RCC 7860 (cell line): ENCODE results near the gene SMC6.

Experiments used
- DNase-seq: peaks from one replicate; pipeline ENCODE4 v3.0.0-alpha.2; 2015; ENCODE audit warnings: low spot score
- FAIRE-seq: peaks from 2 replicates; lab custom pipeline; 2012; peaks lifted over from hg19 to GRCh38; lab: Jason Lieb, UNC

The SMC6 gene

DNA sequence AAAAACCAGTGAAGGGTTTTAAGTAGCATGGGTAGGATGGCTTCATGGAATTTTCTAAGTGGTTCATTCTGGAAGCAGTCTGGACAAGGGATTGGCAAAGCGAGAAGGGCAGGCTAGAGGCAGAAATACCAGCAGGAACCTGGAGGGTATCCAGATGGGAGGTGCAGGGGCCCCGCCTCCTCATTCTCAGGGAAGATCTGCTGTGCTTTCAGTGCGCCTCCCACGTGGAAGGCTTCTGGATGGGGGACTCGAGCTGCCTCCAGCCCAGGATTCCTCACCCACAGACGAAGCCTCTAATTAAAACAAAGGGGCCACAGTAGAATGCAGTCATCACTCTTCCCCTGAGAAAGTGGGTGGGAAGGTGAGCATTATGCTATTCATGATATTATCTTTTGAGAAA, 133.3 kb downstream of the SMC6 start:
- no peak for FAIRE-seq
- no peak for DNase-seq

GRCh38 chr2:17617955-17618354, 135.7 kb downstream of the SMC6 start:
- FAIRE-seq (no peak), DNase-seq (no peak)

- DNase-seq (no peak), FAIRE-seq (no peak)
Measured at GRCh38 chr2:17617516-17617915, 136.1 kb downstream of the SMC6 start.

DNA sequence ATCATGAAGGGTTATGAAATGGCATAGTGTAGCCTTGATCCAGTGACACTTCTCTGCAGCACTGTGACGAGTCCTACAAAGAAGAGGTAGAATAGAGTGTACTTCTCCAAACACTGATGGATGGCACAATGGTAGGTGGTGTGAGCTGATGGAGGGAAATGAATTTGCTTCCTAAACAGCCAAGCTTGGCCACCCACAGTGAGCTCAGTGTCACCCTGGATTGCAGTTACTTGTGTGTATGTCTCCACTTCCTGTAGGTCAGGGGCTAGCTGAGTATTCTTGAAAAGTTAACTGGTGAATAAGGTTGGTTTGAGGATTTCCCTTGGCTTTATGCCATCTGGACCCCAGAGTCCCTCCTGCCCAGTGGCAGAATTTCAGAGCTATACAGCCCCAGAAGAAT, 137.2 kb downstream of the SMC6 start:
- no peak for FAIRE-seq
- DNase-seq = no peak

DNA sequence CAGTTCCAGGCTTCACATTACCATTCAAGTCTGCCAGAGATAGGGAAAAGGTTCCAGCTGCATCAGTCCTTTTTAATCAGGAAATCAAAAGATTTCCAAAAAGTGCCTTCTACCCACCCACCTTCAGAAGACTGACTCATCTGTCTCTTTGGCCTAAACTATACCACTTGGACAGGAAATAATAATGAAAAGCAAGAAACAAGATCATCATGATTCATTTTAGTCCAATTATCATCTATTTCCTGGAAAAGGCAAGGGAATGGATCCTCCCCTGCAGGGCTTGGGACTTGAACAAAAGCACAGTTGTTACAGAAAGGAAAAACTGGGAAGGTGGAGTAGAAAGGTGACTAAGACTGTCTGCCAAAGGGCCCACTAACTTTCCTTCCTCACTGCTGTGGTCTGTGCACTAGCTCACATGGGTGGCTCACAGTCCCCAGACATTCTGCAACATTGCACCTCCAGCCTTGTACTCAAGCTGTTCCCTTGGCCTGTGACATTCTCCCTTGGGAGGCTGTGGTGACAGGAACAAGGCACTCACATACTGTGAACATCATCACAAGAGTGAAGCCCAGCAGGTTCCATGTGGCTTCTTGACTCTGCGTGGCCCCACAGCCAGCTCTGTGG, 137.8 kb downstream of the SMC6 start:
- FAIRE-seq (no peak), DNase-seq (no peak)

GRCh38 chr2:17615147-17615546, 138.5 kb downstream of the SMC6 start:
- DNase-seq = no peak
- FAIRE-seq = no peak

DNA sequence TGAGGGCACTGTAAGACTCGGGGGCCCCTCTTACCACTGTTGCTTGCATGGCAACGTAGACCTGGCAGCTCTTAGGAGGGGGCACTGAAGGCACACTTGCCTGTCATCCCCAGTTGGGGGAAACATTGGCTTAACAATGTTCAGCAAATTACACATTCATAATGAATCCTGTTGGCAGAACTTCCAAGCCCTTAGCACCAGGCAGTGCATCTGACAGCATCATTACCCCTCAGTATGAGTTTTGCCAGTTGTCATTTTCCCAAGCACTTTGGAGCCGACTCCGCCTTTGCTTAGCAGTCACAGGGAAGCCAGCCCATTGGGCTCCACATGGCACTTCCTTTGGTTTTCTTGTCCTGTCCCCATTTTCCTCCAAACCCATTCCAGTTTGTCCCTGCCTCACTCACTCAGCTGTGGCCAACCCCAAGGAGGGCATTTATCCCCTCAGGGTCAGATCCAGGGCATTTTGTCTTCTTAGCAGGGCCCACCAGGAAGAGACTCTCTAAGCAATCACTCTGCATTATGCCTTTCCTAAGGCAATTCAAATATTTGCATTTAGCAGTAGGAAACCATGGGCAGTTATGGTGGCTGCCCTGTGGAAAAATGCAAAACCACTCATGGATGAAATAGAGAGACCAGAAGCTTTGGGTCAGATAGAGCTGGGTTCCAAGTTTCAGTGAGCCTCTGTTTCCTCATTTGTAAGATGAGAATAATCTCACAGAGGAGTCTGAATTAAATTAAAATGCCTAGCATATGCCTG, 139.3 kb downstream of the SMC6 start:
- no peak for DNase-seq
- FAIRE-seq = no peak
